T-cell (primary cell): ENCODE measurements around the gene PIGR. TPM values are rescaled to one million over a fixed set of nuclear protein-coding genes. Genes with fewer than 3 reads are reported as not detected.
A peak's percentile ranks its signal among the peaks of the same experiment; 100 is the strongest.

Experiments
- ATAC-seq, 4 experiments: fragments of 200-7000 bp in 3 of 4; fragments of 150-1000 bp in 1 of 4; cut with Tn5 transposase; replicated peaks in 1 of 4; 1 replicate in 3 of 4; 2 replicates in 1 of 4; pipeline ENCODE4 v1.10.0; 2021; ENCODE audit warnings: moderate library complexity in 3 of 4, mild to moderate bottlenecking in 2 of 4, moderate number of reproducible peaks in 1 of 4
- CTCF ChIA-PET, 2 donors: fragments of 300-600 bp; sonication (Branson Sonifier 250); formaldehyde crosslinking; loops; one replicate each; lab custom pipeline; 2022; ENCODE audit warnings: antibody characterized with exemption in 2 of 2; lab: Charles Lee
- POLR2A ChIA-PET, 2 donors: fragments of 300-600 bp; sonication (Branson Sonifier 250); formaldehyde crosslinking; loops; one replicate each; lab custom pipeline; 2022; ENCODE audit warnings: antibody characterized with exemption in 2 of 2; lab: Charles Lee
- DNase-seq, 35 experiments: peaks; one replicate each; pipeline versions ENCODE4 v3.0.0 to v3.0.0-alpha.2; 2013 to 2023
- H3K27ac ChIP-seq: one replicate; pipeline ENCODE4 v1.5.1; 2013; ENCODE audit warnings: low read length
- H3K27me3 ChIP-seq, 2 experiments: replicated peaks in 1 of 2; 1 replicate in 1 of 2; 2 replicates in 1 of 2; pipeline versions ENCODE4 v1.6.1 to v1.7.0; 2013; ENCODE audit warnings: low read length in 1 of 2, mixed read lengths in 1 of 2; ENCODE audit not compliant: control insufficient read depth in 2 of 2, insufficient read depth in 2 of 2; ENCODE audit errors: extremely low read depth in 1 of 2
- H3K36me3 ChIP-seq, 2 donors: 1 replicate in 1 of 2; 2 replicates in 1 of 2; pipeline versions ENCODE4 v1.6.1 to v1.7.0; 2013; ENCODE audit warnings: low read length in 1 of 2; ENCODE audit not compliant: control insufficient read depth in 2 of 2, insufficient read depth in 1 of 2; ENCODE audit errors: extremely low read depth in 1 of 2
- H3K4me1 ChIP-seq, 2 experiments: 1 replicate in 1 of 2; 2 replicates in 1 of 2; pipeline versions ENCODE4 v1.6.1 to v1.7.0; 2013; ENCODE audit warnings: low read length in 2 of 2, mixed read lengths in 1 of 2; ENCODE audit not compliant: insufficient read depth in 2 of 2, control insufficient read depth in 1 of 2; ENCODE audit errors: extremely low read depth in 1 of 2
- H3K4me3 ChIP-seq, 2 donors: 1 replicate in 1 of 2; 2 replicates in 1 of 2; pipeline versions ENCODE4 v1.5.1 to v1.7.0; 2013; ENCODE audit warnings: mild to moderate bottlenecking in 2 of 2, low read length in 1 of 2, moderate library complexity in 1 of 2; ENCODE audit not compliant: control insufficient read depth in 1 of 2; ENCODE audit errors: extremely low read depth in 1 of 2
- H3K9me3 ChIP-seq: 2 replicates; pipeline ENCODE4 v1.7.0; 2013
- H3K27ac Mint-ChIP-seq, 2 donors: one replicate each; pipeline ENCODE4 v1.8.0; 2020 to 2021; ENCODE audit warnings: mild to moderate bottlenecking in 2 of 2, mixed read lengths in 2 of 2
- H3K27me3 Mint-ChIP-seq, 2 donors: one replicate each; pipeline ENCODE4 v1.8.0; 2021 to 2022; ENCODE audit warnings: mixed read lengths in 2 of 2
- H3K36me3 Mint-ChIP-seq: one replicate; pipeline ENCODE4 v1.8.0; 2021; ENCODE audit warnings: mixed read lengths
- H3K4me1 Mint-ChIP-seq, 3 donors: one replicate each; pipeline ENCODE4 v1.8.0; 2020 to 2022; ENCODE audit warnings: mixed read lengths in 3 of 3, mild to moderate bottlenecking in 1 of 3
- H3K4me3 Mint-ChIP-seq, 3 donors: one replicate each; pipeline ENCODE4 v1.8.0; 2020 to 2022; ENCODE audit warnings: mild to moderate bottlenecking in 3 of 3, mixed read lengths in 3 of 3, moderate library complexity in 3 of 3
- H3K9me3 Mint-ChIP-seq, 3 donors: one replicate each; pipeline ENCODE4 v1.8.0; 2020 to 2022; ENCODE audit warnings: mixed read lengths in 3 of 3
- WGBS: methylation state at CpG from one replicate; pipeline ENCODE4 v1.1.5; 2013; ENCODE audit warnings: missing lambda C conversion rate; ENCODE audit not compliant: insufficient coverage; 5-methylcytosine and 5-hydroxymethylcytosine counted together
- total RNA-seq, 35 experiments: library from RNA in 6 of 35; stranded (reverse) in 6 of 35; fragments of 120-200 nt in 1 of 35; gene quantifications; one replicate each; pipeline versions ENCODE4 v1.2.1 to v1.2.4 and lab custom pipeline; 2013 to 2026

The PIGR gene
- total RNA-seq, 5 donors from 2014 or later (not counting 1 experiment from before 2014, with no cell fraction given) = 2.7 to 6.7 (median 3.2) TPM; not detected in 2

DNA sequence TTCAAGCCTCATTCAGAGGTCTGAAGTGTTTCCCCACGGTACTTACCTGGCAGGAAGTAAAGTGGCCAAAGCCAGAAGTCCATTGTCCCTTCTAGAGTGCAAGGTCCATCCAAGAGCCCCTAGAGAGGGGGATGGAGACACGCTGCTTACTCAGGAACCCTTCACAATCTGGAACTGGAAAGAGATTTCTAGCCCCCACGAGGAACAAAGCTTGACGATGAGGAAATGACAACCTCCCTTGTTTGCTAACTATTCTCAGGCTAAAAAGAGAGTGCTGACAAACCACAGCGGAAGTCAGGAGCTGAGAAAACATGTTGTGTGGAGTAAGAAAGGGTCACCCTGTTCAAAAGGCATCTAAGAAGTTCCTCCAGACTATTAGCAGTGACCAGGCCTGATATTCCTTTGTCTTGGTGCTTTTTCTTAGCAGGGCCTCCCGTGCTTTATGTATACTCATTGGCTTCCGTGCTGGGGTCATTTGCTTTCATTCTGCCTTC, 24.4 kb downstream of the PIGR start, which contains the start of gene FCMR:
FCMR (minus strand) TSS at position 170 of the 494 bp plus-strand sequence; CDS start at position 83, 87 bp downstream.
- ChIA-PET CTCF (interaction anchor here (0.6 to 3.5 kb wide), 16 partner anchors 9 to 564 kb away, joined by 3 to 52 read pairs (median 6); no protein-coding TSS in a partner anchor), POLR2A (interaction anchor here (0.6 to 1.5 kb wide), 11 partner anchors 9 to 237 kb away, joined by 3 to 12 read pairs (median 3); partner anchors contain the start of gene MAPKAPK2 (in 1 of the 2))
- WGBS = 0% methylated on average over 2 of the region's 7 CpGs
- peak; percentile 44 to 60 (median 50) for ATAC-seq
- Histone ChIP-seq H3K36me3 (peaks cover 0 to 9% of the 10 kb centered on the region in 2 donors), H3K4me3 (peak within 1 kb of the TSS; percentile 83 to 93), H3K4me1 (peaks cover 36 to 76% of the 10 kb centered on the region in 2 experiments), H3K27me3 (no peaks in the 10 kb centered on the region), H3K27ac (peak within 1 kb of the TSS; percentile 89), H3K9me3 (no peaks in the 10 kb centered on the region)
- H3K4me1 Mint-ChIP-seq = peaks cover 20 to 40% (median 35%) of the 10 kb centered on the region in 3 donors
- H3K4me3 Mint-ChIP-seq = no peak within 1 kb of the TSS
- H3K27ac Mint-ChIP-seq = no peak within 1 kb of the TSS
- H3K9me3 Mint-ChIP-seq = no peaks in the 10 kb centered on the region
- no peaks in the 10 kb centered on the region for H3K27me3 Mint-ChIP-seq
- peaks cover 30% of the 10 kb centered on the region for H3K36me3 Mint-ChIP-seq
- peak in 32 of 35 experiments; percentile 28 to 81 (median 60) for DNase-seq

DNA sequence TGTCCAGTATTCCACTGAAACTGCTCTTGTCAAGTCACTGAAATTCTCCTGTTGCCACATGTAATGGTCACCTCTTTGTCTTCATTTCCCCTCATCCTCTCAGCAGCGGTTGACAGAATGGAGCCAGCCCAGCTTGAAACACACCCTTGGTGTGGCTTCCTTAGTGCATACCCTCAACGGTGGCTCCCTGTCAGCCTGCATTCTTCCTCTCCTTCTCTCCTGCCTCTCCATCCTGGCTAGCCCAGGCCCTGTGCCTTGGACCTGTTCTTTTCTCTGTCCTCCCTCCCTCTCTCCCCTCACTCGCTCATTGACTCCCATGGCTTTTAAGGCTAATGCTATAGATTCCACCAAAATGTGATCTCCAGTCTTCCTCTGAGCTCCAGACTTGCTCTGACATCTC, 28.2 kb downstream of the PIGR start:
- peaks cover 66% of the 10 kb centered on the region for H3K36me3 Mint-ChIP-seq
- ATAC-seq = no peak
- Histone ChIP-seq H3K27me3 (no peaks in the 10 kb centered on the region), H3K4me1 (peaks cover 42 to 83% of the 10 kb centered on the region in 2 experiments), H3K27ac (peak overlapping the region; percentile 89), H3K9me3 (no peaks in the 10 kb centered on the region), H3K4me3 (peak overlapping the region; percentile 83 to 93), H3K36me3 (peaks cover 10 to 45% of the 10 kb centered on the region in 2 donors)
- ChIA-PET CTCF (interaction anchor here (0.6 to 1.8 kb wide), 13 partner anchors 9 to 252 kb away, joined by 3 to 8 read pairs (median 3); no protein-coding TSS in a partner anchor), POLR2A (interaction anchor here (1.1 to 1.4 kb wide), 2 partner anchors 55 to 403 kb away, joined by 3 to 5 read pairs; partner anchors contain the start of gene CD55 (in 1 of the 2))
- no peak for DNase-seq
- WGBS = 18% methylated on average over 3 of the region's 3 CpGs
- H3K9me3 Mint-ChIP-seq = no peaks in the 10 kb centered on the region
- H3K4me1 Mint-ChIP-seq = peaks cover 52 to 78% (median 68%) of the 10 kb centered on the region in 3 donors
- no peak overlapping the region for H3K4me3 Mint-ChIP-seq
- peak overlapping the region in 1 of 2 donors; percentile 95 for H3K27ac Mint-ChIP-seq
- no peaks in the 10 kb centered on the region for H3K27me3 Mint-ChIP-seq

DNA sequence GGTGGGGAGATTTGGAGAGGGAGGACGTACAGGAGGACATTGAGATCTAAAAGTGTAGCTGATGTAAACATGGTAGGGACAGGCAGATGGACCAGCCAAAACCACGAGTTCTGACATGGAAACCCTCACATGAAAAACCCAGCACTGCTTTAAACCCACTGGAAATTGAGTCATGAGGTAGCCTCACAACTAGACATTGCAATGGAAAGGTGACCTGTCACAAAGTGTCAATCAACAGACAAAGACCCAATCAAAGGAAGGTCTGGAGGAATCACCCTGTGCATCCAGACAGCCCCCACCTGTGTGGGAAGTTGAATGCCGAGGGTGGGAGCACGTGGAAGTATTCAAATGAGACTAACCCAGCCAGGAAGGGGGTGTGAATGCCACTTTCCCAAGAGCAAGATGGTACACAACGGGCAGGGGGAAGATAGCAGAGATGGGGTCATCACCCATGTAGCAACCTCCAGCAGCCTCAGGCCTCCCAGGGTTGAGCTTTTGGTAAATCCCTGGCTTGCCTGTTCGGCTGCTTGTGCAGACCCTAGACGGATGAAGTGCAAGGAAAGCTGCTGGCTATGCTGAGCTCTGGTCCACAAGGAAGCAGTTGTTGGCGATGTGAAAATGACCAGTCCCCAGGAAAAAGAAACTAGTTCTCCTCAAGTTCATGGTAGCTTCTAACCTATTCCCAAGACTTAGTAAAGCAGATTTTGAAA, 30.1 kb downstream of the PIGR start:
- Mint-ChIP-seq H3K36me3 (peaks cover 78% of the 10 kb centered on the region), H3K9me3 (no peaks in the 10 kb centered on the region), H3K27me3 (no peaks in the 10 kb centered on the region), H3K4me3 (no peak overlapping the region), H3K27ac (peak overlapping the region in 1 of 2 donors; percentile 95), H3K4me1 (peaks cover 71 to 97% (median 86%) of the 10 kb centered on the region in 3 donors)
- POLR2A ChIA-PET = interaction anchor here (0.6 to 0.7 kb wide), 2 partner anchors 218 to 335 kb away, joined by 3 to 7 read pairs; no protein-coding TSS in a partner anchor
- ATAC-seq (no peak), DNase-seq (no peak)
- Histone ChIP-seq H3K4me3 (peak overlapping the region; percentile 83 to 93), H3K4me1 (peaks cover 46 to 86% of the 10 kb centered on the region in 2 experiments), H3K27ac (peak overlapping the region; percentile 89), H3K36me3 (peaks cover 10 to 61% of the 10 kb centered on the region in 2 donors), H3K27me3 (no peaks in the 10 kb centered on the region), H3K9me3 (no peaks in the 10 kb centered on the region)
- CTCF ChIA-PET = interaction anchor here (0.5 to 2.3 kb wide), 11 partner anchors 10 to 191 kb away, joined by 3 to 8 read pairs (median 4); no protein-coding TSS in a partner anchor
- WGBS = 53% methylated on average over 4 of the region's 8 CpGs

DNA sequence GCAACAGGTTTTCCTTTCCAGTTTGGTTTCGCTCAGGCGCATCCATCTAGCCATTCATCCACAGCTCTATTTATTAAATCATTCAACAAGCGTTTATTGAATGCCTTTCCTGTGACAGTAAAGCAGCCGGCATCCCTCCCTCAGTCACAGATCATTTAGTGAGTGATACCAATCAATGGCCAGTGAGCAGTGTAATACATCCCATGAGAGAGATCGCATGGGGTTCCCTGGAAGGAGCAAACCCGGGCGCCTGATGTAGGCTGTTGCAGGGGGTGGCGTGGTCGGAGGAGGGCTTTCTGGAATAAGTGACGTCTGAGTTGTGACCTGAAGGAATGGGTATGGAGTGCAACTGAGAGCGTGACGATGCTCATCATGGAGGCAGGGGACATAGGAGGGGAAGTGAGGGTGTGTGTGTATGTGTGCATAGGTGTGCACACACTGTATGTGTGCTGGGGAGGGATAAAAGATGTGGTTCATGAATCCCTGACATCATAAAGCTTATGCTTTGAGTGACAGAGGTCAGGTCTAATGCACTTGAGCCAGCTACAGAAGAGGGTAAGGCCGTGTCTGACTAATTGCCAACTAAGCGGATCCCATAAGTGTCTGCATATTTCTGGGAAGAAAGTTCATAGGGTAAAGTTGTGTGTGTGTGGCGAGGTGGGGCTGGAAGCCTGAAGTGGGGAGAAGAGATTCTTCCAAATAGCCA, 31.1 kb downstream of the PIGR start:
- WGBS = 85% methylated on average over 12 of the region's 15 CpGs
- Mint-ChIP-seq H3K27ac (peak overlapping the region in 1 of 2 donors; percentile 95), H3K9me3 (no peaks in the 10 kb centered on the region), H3K4me1 (peaks cover 81 to 97% (median 88%) of the 10 kb centered on the region in 3 donors), H3K27me3 (no peaks in the 10 kb centered on the region), H3K36me3 (peaks cover 75% of the 10 kb centered on the region), H3K4me3 (no peak overlapping the region)
- peaks cover 11 to 70% of the 10 kb centered on the region in 2 donors for H3K36me3 ChIP-seq
- peak overlapping the region in 1 of 2 donors; percentile 83 for H3K4me3 ChIP-seq
- no peaks in the 10 kb centered on the region for H3K9me3 ChIP-seq
- ChIA-PET CTCF (interaction anchor here (0.6 to 4.1 kb wide), 7 partner anchors 17 to 189 kb away, joined by 3 to 20 read pairs (median 5); no protein-coding TSS in a partner anchor), POLR2A (no interaction called here)
- peak overlapping the region; percentile 89 for H3K27ac ChIP-seq
- ATAC-seq = no peak
- peaks cover 55 to 91% of the 10 kb centered on the region in 2 experiments for H3K4me1 ChIP-seq
- no peak for DNase-seq
- no peaks in the 10 kb centered on the region for H3K27me3 ChIP-seq

DNA sequence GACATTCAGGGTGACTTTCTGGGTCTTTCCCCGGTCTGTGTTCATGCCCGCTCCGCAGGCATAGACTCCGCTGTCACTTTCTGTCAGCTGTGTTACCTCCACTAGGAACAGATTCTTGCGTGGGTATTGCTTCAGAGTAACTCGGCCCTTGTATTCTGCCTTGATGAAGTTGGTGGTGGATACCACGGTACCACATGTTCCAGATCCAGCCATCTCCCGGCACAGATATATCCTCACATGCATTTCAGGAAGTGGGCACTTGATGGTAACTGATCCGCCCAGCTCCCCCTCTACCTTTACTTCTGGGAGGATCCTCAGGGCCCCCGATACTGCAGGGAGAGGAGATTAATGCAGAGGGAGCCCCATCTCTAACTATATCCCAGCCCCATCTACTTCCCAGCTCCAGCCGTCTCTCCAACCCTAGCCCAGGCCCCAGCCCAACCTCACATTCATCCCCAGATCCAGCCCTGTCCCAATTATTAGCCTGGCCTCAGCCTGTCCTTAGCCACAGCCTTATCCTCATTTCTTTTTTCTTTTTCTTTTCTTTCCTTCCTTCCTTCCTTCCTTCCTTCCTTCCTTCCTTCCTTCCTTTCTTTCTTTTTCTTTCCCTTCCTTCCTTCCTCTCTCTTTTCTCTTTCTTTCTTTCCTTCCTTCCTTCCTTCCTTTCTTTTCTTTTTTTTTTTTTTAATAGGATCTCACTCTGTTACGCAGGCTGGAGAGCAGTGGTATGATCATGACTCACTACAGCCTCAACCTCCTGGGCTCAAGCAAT, 32.3 kb downstream of the PIGR start:
- H3K9me3 ChIP-seq = no peaks in the 10 kb centered on the region
- no peak overlapping the region for H3K4me3 ChIP-seq
- H3K27me3 Mint-ChIP-seq = no peaks in the 10 kb centered on the region
- no peak overlapping the region for H3K4me3 Mint-ChIP-seq
- peaks cover 71% of the 10 kb centered on the region for H3K36me3 Mint-ChIP-seq
- no peak for ATAC-seq
- peak overlapping the region in 1 of 2 donors; percentile 95 for H3K27ac Mint-ChIP-seq
- H3K4me1 ChIP-seq = peaks cover 59 to 93% of the 10 kb centered on the region in 2 experiments
- peaks cover 15 to 77% of the 10 kb centered on the region in 2 donors for H3K36me3 ChIP-seq
- WGBS = 84% methylated on average over 6 of the region's 12 CpGs
- H3K9me3 Mint-ChIP-seq = no peaks in the 10 kb centered on the region
- H3K27me3 ChIP-seq = no peaks in the 10 kb centered on the region
- ChIA-PET CTCF (interaction anchor here (0.5 to 4.1 kb wide), 9 partner anchors 8 to 187 kb away, joined by 3 to 52 read pairs (median 16); partner anchors contain the start of gene FCMR (in 1 of the 2)), POLR2A (no interaction called here)
- peaks cover 87 to 93% (median 90%) of the 10 kb centered on the region in 3 donors for H3K4me1 Mint-ChIP-seq
- DNase-seq = no peak
- H3K27ac ChIP-seq = peak overlapping the region; percentile 45
